A549 (cell line): ENCODE data around the gene DMXL2. TPM values are rescaled to one million over a fixed set of nuclear protein-coding genes. Genes with fewer than 3 reads are reported as not detected.

Experiments used
- ATAC-seq, 2 experiments: fragments of 200-7000 bp in 1 of 2; fragments of >200 bp in 1 of 2; cut with Nextera tagmentation in 1 of 2; cut with Tn5 transposase in 1 of 2; 3 replicates each; pipeline versions ENCODE4 v1.8.0 to v1.9.1; 2018 to 2020; ENCODE audit warnings: mild to moderate bottlenecking in 1 of 2, moderate library complexity in 1 of 2
- CTCF ChIA-PET: fragments of 300-600 bp; sonication (Branson Sonifier 250); formaldehyde crosslinking; extraction: SDS; loops from one replicate; lab custom pipeline; 2021; ENCODE audit warnings: antibody characterized with exemption, inconsistent platforms; lab: Yijun Ruan, JAX
- POLR2A ChIA-PET: fragments of 350-600 bp; formaldehyde crosslinking; extraction: SDS; loops from one replicate; lab custom pipeline; 2021; ENCODE audit warnings: antibody characterized with exemption, inconsistent platforms; lab: Yijun Ruan, JAX
- DNase-seq, 2 experiments: peaks; one replicate each; pipeline versions ENCODE4 v3.0.0 to v3.0.0-alpha.2; 2011 to 2016; ENCODE audit warnings: low read depth in 1 of 2, low spot score in 1 of 2
- FAIRE-seq: peaks from 2 replicates; lab custom pipeline; 2011; peaks lifted over from hg19 to GRCh38; lab: Jason Lieb, UNC
- H3K27ac ChIP-seq, 2 experiments: fragments of >200 bp; sonication (Bioruptor Twin); formaldehyde crosslinking; 3 replicates each; pipeline ENCODE4 v1.5.1; 2016 to 2017
- H3K4me1 ChIP-seq: fragments of >200 bp; sonication (Bioruptor Twin); formaldehyde crosslinking; 3 replicates; pipeline ENCODE4 v1.6.1; 2016
- H3K4me2 ChIP-seq: fragments of >200 bp; sonication (Bioruptor Twin); formaldehyde crosslinking; 3 replicates; pipeline ENCODE4 v1.6.1; 2016
- H3K4me3 ChIP-seq: fragments of >200 bp; sonication (Bioruptor Twin); formaldehyde crosslinking; 3 replicates; pipeline ENCODE4 v1.5.1; 2016
- H3K9me3 ChIP-seq: fragments of >200 bp; sonication (Bioruptor Twin); formaldehyde crosslinking; 3 replicates; pipeline ENCODE4 v1.6.1; 2016
- CBX2 ChIP-seq: fragments of 200-600 bp; sonication (generic); IDR thresholded peaks from 2 replicates; pipeline ENCODE4 v1.6.1; 2016; ENCODE audit warnings: low read depth, mild to moderate bottlenecking, borderline replicate concordance
- ELK1 ChIP-seq: fragments of 150-350 bp; IDR thresholded peaks from 2 replicates; pipeline ENCODE4 v1.6.1; 2014; ENCODE audit warnings: low read depth, mild to moderate bottlenecking, low read length
- EP300 ChIP-seq, 2 experiments: fragments of >200 bp; sonication (Bioruptor Twin); formaldehyde crosslinking; IDR thresholded peaks; 2 replicates in 1 of 2; 3 replicates in 1 of 2; pipeline ENCODE4 v1.6.1; 2016 to 2017
- FOSL2 ChIP-seq, 2 experiments: fragments of 450-650 bp in 1 of 2; fragments of >200 bp in 1 of 2; sonication (Bioruptor Twin) in 1 of 2; formaldehyde crosslinking; IDR thresholded peaks; 2 replicates each; pipeline versions ENCODE4 v1.5.0 to v1.6.1; 2016 to 2020; ENCODE audit warnings: mild to moderate bottlenecking in 1 of 2, moderate library complexity in 1 of 2
- GATA3 ChIP-seq: IDR thresholded peaks from 2 replicates; pipeline ENCODE4 v1.6.1; 2012; ENCODE audit warnings: borderline replicate concordance
- HEYL ChIP-seq: fragments of 250-450 bp; sonication (Bioruptor Pico); IDR thresholded peaks from 2 replicates; pipeline ENCODE4 v1.8.0; 2021; ENCODE audit warnings: mild to moderate bottlenecking, moderate library complexity
- HOXA7 ChIP-seq: fragments of 250-450 bp; sonication (Bioruptor Pico); IDR thresholded peaks from 2 replicates; pipeline ENCODE4 v1.5.0; 2020; ENCODE audit warnings: mild to moderate bottlenecking, moderate library complexity
- HOXB13 ChIP-seq: fragments of 250-450 bp; sonication (Bioruptor Pico); IDR thresholded peaks from 2 replicates; pipeline ENCODE4 v1.5.0; 2020; ENCODE audit warnings: low read depth, mild to moderate bottlenecking, moderate library complexity
- HOXB5 ChIP-seq: fragments of 250-450 bp; sonication (Bioruptor Pico); IDR thresholded peaks from 2 replicates; pipeline ENCODE4 v1.5.0; 2020; ENCODE audit warnings: mild to moderate bottlenecking, moderate library complexity
- JUN ChIP-seq, 2 experiments: fragments of >200 bp; sonication (Bioruptor Twin); formaldehyde crosslinking; IDR thresholded peaks; 2 replicates in 1 of 2; 3 replicates in 1 of 2; pipeline ENCODE4 v1.6.1; 2016 to 2017
- MYC ChIP-seq: IDR thresholded peaks from 2 replicates; pipeline ENCODE4 v1.6.1; 2012; ENCODE audit warnings: mild to moderate bottlenecking, inconsistent platforms, low read length, improper control_type of control experiment, borderline replicate concordance
- NPAS2 ChIP-seq: fragments of 250-450 bp; sonication (Bioruptor Pico); IDR thresholded peaks from 2 replicates; pipeline ENCODE4 v1.8.0; 2022; ENCODE audit warnings: mild to moderate bottlenecking, moderate library complexity, borderline replicate concordance
- NR3C1 ChIP-seq: fragments of >200 bp; sonication (Bioruptor Twin); formaldehyde crosslinking; IDR thresholded peaks from 3 replicates; pipeline ENCODE4 v1.6.1; 2017
- RAD21 ChIP-seq, 2 experiments: fragments of >200 bp in 1 of 2; sonication (Bioruptor Twin) in 1 of 2; formaldehyde crosslinking in 1 of 2; IDR thresholded peaks in 1 of 2; conservative IDR thresholded peaks in 1 of 2; 2 replicates in 1 of 2; 3 replicates in 1 of 2; pipeline ENCODE4 v1.6.1; 2012 to 2018; ENCODE audit warnings: inconsistent platforms in 1 of 2
- RNF2 ChIP-seq: fragments of 200-600 bp; sonication (generic); IDR thresholded peaks from 2 replicates; pipeline ENCODE4 v1.6.1; 2016; ENCODE audit warnings: low read depth, mild to moderate bottlenecking, antibody characterized with exemption, moderate library complexity, borderline replicate concordance
- SREBF2 ChIP-seq: fragments of 450-650 bp; IDR thresholded peaks from 2 replicates; pipeline ENCODE4 v1.6.1; 2014; ENCODE audit warnings: mild to moderate bottlenecking, moderate library complexity
- TP53 ChIP-seq: fragments of 250-450 bp; sonication (Bioruptor Pico); IDR thresholded peaks from 2 replicates; pipeline ENCODE4 v1.5.0; 2021; ENCODE audit warnings: mild to moderate bottlenecking, moderate library complexity
- ZC3H11A ChIP-seq: fragments of 450-650 bp; IDR thresholded peaks from 2 replicates; pipeline ENCODE4 v1.6.1; 2014; ENCODE audit warnings: antibody characterized with exemption, mild to moderate bottlenecking
- ZFP36 ChIP-seq: fragments of 450-650 bp; IDR thresholded peaks from 2 replicates; pipeline ENCODE4 v1.6.1; 2014; ENCODE audit warnings: borderline replicate concordance; ENCODE audit not compliant: partially characterized antibody
- WGBS: methylation state at CpG from one replicate; pipeline ENCODE4 v1.1.6; 2017; ENCODE audit errors: missing lambda C conversion rate; 5-methylcytosine and 5-hydroxymethylcytosine counted together
- polyA plus RNA-seq, 4 experiments: library from polyadenylated mRNA; depleted of rRNA in 3 of 4; stranded (reverse); fragments of >200 nt; fragmentation: RNase III in 1 of 4; extraction: RNeasy Plus Mini Kit Qiagen cat#74134 plus additional on column Dnase treatment in 1 of 4; gene quantifications; 2 replicates in 3 of 4; 3 replicates in 1 of 4; pipeline ENCODE4 v1.2.3, GENCODE V29; 2011 to 2017
- TF ChIP-seq, protein P1 (sequence below): IDR thresholded peaks from 2 replicates; pipeline ENCODE4 v1.6.1; 2012; ENCODE audit warnings: low read depth, borderline replicate concordance
- TF ChIP-seq, protein P2 (sequence below): IDR thresholded peaks from 2 replicates; pipeline ENCODE4 v1.6.1; 2012
- TF ChIP-seq, protein P3 (sequence below): fragments of >200 bp; sonication (Bioruptor Twin); formaldehyde crosslinking; IDR thresholded peaks from 3 replicates; pipeline ENCODE4 v1.6.1; 2016

DMXL2 gene
- polyA plus RNA-seq, 2 of the 4 experiments (the other 2 are of a cell fraction): 25.6 to 50.9 TPM

GRCh38 chr15:51629612-51630011 lies 7.0 kb upstream of the DMXL2 start:
- H3K4me2 ChIP-seq: no peak overlapping the region
- no peak for DNase-seq
- FAIRE-seq: no peak
- no peak for TF ChIP-seq GATA3
- TF ChIP-seq, protein P1, sequence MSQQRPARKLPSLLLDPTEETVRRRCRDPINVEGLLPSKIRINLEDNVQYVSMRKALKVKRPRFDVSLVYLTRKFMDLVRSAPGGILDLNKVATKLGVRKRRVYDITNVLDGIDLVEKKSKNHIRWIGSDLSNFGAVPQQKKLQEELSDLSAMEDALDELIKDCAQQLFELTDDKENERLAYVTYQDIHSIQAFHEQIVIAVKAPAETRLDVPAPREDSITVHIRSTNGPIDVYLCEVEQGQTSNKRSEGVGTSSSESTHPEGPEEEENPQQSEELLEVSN: no peak
- no peak for TF ChIP-seq CBX2
- TF ChIP-seq HEYL (CRISPR knock-in tag): no peak
- TF ChIP-seq SREBF2: no peak
- TF ChIP-seq, all 56 proteins: peak for 0
- no peaks in the 10 kb centered on the region for H3K9me3 ChIP-seq
- H3K27ac ChIP-seq: no peak overlapping the region
- ChIA-PET CTCF (interaction anchor here (1.6 kb wide), 1 partner anchor 147 kb away, joined by 7 read pairs; no protein-coding TSS in a partner anchor), POLR2A (no interaction called here)
- no peak overlapping the region for H3K4me3 ChIP-seq
- WGBS: 45% methylated on average over 1 of the region's 1 CpG
- H3K4me1 ChIP-seq: no peaks in the 10 kb centered on the region
- ATAC-seq: no peak; a peak in 1 of 6 replicates

DNA sequence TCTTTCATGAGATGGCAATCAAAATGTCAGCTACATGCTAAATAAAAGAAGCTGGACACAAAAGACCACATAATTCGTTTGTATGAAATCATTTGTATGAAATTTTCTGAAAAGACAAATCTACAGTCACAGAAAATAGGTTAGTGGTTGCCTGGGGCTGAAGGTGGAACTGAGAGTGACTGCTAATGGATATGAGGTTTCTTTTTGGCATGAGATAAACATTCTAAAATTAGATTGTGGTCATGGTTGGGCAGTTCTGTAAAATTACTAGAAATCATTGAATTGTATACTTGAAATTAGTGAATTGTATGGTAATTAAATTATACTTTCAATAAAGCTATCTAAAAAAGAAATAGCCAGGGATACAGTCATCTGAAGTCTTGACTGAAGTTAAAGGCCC lies 2.7 kb upstream of the DMXL2 start:
- Histone ChIP-seq H3K9me3 (no peaks in the 10 kb centered on the region), H3K4me3 (no peak overlapping the region), H3K4me2 (no peak overlapping the region), H3K27ac (no peak overlapping the region), H3K4me1 (peaks cover 20% of the 10 kb centered on the region)
- CTCF ChIA-PET: interaction anchor here (0.9 to 2.7 kb wide), 2 partner anchors 25 to 151 kb away, joined by 4 to 8 read pairs; no protein-coding TSS in a partner anchor
- FAIRE-seq (no peak), DNase-seq (no peak), ATAC-seq (no peak)
- POLR2A ChIA-PET: no interaction called here
- 24% methylated on average over 1 of the region's 1 CpG for WGBS
- TF ChIP-seq GATA3: no peak
- no peak for TF ChIP-seq RNF2
- no peak for TF ChIP-seq HOXB5 (CRISPR knock-in tag)
- TF ChIP-seq NR3C1: no peak
- no peak for TF ChIP-seq HOXA7
- no peak for TF ChIP-seq NPAS2 (CRISPR knock-in tag)
- TF ChIP-seq ZFP36: no peak
- TF ChIP-seq, protein P2, sequence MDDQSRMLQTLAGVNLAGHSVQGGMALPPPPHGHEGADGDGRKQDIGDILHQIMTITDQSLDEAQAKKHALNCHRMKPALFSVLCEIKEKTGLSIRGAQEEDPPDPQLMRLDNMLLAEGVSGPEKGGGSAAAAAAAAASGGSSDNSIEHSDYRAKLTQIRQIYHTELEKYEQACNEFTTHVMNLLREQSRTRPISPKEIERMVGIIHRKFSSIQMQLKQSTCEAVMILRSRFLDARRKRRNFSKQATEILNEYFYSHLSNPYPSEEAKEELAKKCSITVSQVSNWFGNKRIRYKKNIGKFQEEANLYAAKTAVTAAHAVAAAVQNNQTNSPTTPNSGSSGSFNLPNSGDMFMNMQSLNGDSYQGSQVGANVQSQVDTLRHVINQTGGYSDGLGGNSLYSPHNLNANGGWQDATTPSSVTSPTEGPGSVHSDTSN: no peak
- TF ChIP-seq EP300 (IDR thresholded peaks at IDR 0.05): no peak
- TF ChIP-seq FOSL2 (IDR thresholded peaks at IDR 0.05): no peak
- no peak for TF ChIP-seq FOSL2 (CRISPR knock-in tag; IDR thresholded peaks at IDR 0.05)
- TF ChIP-seq ZC3H11A: no peak
- TF ChIP-seq MYC: no peak
- TF ChIP-seq JUN (IDR thresholded peaks at IDR 0.05): no peak
- TF ChIP-seq ELK1: no peak
- TF ChIP-seq, protein P3, sequence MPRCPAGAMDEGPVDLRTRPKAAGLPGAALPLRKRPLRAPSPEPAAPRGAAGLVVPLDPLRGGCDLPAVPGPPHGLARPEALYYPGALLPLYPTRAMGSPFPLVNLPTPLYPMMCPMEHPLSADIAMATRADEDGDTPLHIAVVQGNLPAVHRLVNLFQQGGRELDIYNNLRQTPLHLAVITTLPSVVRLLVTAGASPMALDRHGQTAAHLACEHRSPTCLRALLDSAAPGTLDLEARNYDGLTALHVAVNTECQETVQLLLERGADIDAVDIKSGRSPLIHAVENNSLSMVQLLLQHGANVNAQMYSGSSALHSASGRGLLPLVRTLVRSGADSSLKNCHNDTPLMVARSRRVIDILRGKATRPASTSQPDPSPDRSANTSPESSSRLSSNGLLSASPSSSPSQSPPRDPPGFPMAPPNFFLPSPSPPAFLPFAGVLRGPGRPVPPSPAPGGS: no peak
- TF ChIP-seq HEYL (CRISPR knock-in tag): no peak
- no peak for TF ChIP-seq TP53 (CRISPR knock-in tag)
- no peak for TF ChIP-seq HOXB13 (CRISPR knock-in tag)
- no peak for TF ChIP-seq RAD21 (conservative IDR thresholded peaks at IDR 0.05 in 1 of 2, IDR thresholded peaks at IDR 0.05 in 1 of 2)
